AML-193 (cell line): ENCODE measurements around the gene C2CD2.
"Not testable (repeated sequence)": the region's sequence is repeated elsewhere in the genome, so short reads cannot be mapped to it uniquely, and the experiment has no call there.

ENCODE experiments used
- DNase-seq, 2 experiments: peaks; one replicate each; lab custom pipeline; 2025; lab: John Stamatoyannopoulos, UW

C2CD2 gene

GRCh38 chr21:41974752-41975053 lies 20.9 kb upstream of the C2CD2 start:
- no peak for DNase-seq

DNA sequence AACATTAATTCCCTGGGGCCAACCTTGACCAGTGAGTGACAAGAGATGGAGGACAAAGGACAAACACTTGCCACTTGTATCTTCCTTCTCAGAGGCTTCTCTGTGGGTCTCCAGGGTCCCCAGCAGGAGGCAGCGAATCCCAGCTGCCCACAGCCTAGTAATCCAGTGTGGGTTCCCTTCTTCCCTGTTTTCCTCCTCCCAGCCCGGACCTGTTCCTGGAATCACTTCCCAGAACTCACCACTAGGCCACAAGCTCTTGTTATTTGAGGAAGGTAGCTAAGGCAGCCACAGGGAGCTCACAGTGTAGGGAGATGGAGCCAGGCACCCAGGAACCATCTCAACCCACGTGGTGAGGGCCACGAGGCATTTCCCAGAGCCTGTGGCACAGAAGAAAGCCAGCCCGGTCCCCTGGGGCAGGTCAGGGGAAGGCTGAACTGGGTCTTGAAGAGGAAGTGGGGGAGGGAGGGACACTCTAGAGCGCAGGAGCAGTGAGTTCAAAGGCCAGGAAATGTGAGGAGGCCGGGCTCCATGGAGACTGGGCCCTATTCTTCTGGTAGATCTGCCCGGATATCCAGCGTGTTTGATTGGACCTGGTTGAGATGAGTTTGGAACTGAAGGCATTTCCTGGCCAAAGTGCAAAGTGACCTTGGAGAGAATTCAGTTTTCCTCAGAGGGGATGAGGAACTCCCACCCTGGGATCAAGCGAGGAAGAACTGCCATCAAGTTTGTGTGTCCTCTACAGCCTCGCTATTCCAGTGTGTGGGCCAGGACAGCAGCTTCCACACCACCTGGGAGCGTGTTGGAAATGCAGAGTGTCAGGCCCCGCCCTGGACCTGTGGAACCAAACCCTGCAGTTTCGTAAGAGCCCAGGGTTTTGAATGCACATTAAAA lies 20.3 kb upstream of the C2CD2 start:
- no peak for DNase-seq

- no peak for DNase-seq
These were observed 19.6 kb upstream of the C2CD2 start for GRCh38 chr21:41973427-41973831.

DNA sequence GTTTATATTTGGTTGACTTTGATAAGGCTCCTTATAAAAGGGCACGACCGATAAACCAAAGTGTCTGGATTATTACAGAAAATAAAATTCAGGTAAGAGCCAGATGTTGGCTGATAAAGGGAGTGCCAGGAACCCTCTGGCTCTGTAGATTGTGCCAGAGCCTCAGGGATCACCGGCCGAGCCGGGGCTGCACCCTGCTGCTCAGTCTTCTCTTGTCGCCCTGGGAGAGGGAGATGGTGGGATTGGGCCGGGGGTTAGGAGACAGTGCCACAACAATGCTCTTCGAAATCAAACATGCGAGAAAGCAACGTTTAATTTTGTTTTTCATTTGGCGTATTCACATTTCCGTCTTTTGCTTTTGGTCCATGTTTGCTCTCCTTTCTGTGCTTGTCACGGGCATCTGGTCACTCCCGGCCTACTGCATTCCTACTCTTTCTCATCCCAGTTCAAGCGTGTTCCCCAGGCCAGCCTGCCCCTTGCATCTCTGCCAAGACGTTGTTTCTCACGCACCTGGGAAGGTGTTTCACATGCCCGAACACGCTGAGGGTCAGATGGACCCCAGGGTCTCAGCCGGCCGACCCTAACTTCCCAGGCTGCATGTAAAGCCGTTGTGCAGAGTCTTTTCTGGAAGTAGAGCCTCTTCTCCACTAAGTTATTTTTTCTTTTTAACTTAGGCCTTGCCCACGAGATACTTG lies 18.8 kb upstream of the C2CD2 start:
- DNase-seq: no peak

GRCh38 chr21:41971891-41972290 lies 18.1 kb upstream of the C2CD2 start:
- no peak for DNase-seq

DNA sequence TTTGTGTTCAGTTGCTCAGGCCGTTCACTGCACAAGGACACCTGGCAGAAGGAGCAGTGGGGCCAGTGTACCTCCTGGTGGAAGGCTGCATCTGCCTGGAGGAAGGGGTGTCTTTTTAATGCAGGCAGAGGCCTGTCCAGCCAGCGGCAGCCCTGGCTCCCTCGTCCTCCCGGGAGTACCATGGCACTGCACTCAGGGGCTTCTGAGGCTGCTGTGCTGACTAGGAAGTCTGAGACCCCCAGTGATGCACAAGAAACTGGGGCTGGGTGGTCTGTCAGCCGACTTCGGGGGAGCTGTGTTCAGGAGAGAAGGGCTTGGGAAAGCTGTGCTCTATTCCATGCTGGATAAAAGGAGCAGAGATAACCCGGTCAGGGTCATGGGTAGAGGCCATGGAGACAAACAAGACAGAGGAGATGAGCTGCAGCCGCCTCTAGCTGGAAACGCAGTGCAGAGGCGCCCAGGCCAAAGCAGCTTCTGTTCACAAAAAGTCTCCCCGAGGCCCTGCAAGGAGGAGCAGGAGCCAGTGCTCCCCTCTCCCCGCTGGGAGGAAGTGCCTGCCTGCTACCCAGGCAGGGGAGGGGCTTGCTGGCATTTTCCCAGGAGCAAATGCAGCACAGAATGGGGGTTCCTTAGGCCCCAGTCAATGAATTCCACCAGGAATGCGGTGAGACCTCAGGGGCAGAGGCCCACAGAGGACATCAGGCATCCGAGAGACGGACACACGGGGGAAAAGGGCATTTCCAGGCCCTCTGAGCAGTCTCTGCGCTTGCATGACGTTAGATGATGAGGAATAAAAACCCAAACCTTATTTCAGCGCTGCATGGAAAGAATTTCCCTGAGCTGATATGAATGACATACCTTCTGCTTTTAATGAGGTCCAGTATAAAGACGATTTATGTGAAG lies 17.2 kb upstream of the C2CD2 start:
- no peak for DNase-seq

- DNase-seq: no peak
These were observed 16.2 kb upstream of the C2CD2 start for GRCh38 chr21:41970106-41970391.

DNA sequence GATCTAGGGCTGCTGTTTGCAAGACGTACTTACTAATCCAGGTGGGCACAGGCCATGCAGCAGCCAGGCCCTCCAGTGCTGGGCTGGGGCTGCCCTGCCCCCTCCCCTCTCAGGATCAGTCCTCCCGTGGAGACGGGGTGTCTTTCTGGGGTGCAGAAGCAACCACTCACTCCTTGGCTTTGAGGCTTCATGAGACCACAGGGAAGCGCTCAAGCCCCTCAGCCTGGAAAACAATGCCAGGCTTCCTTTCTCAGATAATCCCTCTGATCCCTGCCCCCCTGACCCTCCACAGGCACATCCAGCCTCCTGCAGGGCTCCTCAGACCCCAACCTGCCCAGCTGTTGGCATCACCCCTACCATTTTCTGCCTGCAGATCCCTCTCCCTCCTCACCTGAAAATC lies 13.9 kb upstream of the C2CD2 start:
- no peak for DNase-seq

DNA sequence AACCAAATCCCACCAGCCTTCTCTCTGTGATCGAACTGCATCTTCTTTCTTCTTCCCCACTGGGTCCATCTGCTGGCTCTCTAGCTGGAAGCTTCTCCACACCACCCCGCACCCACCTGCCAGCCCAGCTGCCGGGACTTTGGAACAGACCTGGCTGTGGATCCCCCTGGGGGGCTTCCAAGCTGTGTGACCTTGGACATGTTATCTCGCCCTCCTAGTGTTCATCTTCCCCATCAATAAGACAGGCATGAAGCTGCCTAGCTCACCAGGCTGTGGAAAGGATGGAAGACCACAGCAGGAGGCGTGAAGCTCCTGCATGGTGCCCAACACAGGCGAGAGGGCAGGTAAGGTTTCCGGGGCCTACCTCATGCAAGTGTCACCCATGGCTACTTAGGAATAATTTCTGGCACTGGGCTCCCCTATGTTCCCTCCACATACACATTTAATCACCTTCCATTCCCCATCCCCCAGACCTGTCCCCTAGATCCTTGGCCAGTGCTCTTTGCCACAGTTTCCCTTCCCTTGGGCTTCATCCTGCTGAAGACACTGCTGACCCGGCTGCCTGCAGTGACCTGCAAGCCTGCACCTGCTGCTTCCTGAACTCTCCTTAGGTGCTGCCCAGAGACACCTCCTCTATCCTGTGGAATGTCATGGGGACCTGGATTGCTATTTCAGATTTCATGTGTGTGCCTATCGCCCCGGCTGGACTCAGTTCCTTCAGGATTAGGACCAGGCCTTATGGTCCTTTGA lies 13.2 kb upstream of the C2CD2 start:
- DNase-seq: no peak

DNA sequence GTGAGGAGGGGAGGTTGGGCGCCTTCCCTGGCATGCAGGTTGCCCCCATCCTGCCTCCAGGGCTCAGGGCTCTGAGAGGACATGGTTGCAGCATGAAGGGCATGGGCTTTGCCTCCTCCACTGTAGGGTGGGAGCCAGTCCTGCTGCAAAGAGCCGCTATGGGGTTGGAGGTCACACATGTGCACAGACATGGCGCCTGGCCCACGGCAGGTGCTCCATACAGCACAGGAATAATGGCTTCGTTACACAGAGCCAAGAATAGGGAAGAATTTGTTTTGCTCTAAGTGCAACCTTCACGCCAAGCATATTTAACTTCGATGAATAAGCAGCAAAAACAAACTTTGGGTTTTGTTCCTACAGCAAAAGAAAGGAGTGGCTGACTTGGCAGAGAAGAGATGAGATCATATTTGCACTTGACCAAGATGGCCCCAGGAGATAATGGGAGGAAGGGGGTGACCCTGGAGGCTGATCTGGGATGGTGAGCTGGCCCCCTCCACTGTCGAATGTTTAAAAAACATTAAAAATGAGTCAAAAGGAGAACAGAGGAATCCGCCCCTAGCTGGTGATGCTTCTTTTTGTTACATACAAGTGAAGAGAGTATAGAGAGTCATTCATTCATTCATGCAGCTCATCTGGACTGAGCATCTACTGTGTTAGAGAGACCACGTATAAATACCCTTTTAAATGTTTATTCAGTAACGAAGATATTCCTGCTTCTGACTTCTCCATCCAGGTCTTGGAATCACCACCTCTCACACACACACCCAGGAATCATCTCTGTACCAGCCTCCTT lies 12.4 kb upstream of the C2CD2 start:
- no peak for DNase-seq

DNA sequence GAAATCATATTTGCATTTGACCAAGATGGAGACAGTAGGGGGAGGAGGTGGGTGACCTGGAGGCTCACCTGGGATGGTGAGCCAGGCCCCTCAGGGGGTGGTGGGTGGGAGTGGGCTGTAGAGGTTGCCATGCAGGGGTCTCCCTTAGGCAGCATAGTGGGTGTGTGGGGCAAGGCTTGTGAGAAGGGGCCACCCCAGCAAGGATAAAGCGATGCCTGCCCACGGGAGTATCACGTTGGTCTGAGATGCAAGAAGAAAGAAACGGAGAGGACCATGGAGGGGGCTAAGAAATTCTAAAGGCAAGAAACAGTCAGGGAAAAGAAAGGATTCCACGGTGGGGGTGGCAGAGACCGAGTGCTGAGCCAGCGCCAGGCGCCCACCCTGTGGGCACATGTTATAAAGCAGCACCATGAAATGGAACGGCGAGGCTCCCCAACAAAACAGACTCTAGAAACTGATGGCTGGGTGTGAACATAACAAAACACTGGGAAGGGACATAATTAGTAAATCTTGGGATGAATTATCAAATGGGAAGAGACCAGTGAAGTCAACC lies 11.7 kb upstream of the C2CD2 start:
- no peak for DNase-seq

DNA sequence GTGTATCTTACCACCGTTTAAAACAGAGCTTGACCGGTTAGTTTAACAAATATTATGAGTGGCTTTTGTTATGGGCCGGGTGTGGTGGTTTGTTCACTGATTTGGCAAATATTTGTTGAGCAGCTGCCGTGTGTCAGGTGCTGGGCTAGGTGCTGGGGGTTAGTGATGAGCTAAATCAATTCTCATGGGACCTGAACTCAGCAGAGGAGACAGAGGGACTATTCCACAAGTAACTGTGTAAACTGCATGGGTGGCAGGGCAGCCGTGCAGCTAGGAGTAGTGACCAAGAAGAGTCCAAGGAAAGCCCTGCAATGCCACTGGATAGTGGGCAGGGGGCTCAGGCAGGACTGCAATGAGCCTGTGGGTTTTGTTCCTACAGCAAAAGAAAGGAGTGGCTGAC lies 11.2 kb upstream of the C2CD2 start:
- DNase-seq: no peak

DNA sequence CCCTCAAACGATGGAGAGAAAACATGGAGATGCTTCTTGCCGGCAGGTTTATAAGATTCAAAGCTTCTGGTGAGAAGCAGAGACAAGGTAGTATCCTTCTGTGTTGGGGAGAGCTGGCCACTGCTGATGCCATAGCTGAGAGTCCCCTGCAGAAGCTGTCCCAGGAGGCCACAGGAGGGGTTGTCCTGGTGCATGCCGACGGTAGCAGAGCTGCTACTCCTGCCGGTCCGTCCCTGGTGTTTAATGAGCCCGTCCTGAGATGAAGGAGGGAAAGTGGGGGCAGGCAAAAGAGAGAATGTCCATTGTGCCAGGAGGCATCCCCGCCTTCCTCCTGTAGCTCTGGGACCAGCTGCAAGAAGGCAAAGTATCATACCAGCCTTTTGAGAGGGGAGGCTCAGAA lies 10.4 kb upstream of the C2CD2 start:
- no peak for DNase-seq

- DNase-seq: no peak
These were observed 8.7 kb upstream of the C2CD2 start for GRCh38 chr21:41962425-41962966.

DNA sequence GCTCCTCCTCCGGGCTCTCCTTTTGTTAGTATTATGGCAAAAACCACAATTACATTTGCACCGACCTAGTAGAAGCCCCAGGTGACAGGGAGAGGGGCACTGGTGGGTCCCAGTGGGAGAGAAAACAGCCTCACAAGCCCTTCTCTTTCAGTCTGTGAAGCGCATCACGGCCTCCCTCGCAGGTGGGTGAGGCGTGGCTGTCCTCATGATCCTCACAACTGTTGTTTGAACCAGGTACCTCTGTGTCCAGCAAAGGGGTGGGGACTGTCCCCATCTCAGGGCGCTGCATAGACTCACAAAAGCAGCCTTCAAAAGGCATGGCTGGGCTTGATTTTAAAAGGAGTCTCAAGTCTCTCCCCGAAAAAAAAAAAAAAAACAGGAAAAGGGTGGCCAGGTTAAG lies 7.9 kb upstream of the C2CD2 start:
- no peak for DNase-seq

DNA sequence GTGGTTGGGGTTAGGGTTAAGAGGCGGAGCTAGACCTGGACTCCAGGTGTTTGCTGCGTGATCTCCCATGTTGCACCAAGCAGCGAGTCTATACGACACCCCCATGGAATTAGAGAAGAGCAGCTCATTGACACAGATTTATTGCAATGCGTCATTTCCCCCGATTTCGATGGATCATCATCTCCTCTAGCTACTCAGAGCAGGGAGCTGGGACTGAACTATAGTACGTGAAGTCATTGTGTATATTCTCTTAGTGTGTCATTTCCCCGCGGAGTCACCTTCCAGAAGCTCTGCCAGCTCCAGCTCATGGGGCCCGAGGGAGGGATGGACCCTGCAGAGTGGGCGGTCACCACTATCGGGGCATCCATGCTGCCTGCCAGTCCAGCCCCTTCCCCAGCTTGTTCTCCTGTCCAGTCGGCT lies 7.5 kb upstream of the C2CD2 start:
- DNase-seq: no peak

DNA sequence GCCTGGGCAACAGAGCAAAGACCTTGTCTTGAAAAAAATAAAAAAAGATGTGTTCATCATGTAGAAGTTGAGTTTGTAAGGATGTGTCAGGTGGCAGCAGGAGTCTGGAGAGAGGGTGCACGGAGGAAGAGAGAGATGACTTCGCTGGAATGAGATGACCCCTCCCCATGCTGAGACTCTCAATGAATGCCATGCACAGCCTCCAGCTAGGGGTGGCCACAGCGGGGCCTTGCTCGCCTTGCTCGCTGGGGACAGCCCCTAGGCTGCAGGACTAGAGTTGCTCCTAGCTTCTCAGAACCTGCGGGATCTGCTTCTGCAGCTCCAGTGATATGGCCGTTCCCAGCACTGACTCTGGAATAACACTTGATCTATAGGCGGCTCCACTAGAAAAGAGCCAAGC lies 6.6 kb upstream of the C2CD2 start:
- no peak for DNase-seq

DNA sequence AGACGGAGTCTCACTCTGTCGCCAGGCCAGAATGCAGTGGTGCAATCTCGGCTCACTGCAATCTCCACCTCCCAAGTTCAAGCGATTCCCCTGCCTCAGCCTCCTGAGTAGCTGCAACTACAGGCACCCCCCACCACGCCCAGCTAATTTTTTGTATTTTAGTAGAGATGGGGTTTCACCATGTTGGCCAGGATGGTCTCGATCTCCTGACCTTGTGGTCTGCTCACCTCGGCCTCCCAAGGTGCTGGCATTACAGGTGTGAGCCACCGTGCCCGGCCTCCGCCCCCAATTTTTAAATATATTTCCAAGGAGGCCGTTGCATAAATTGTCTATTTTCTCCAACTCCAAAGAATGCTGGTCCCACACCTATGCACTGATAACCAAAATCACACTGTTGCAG lies 5.9 kb upstream of the C2CD2 start:
- DNase-seq: not testable (repeated sequence)

DNA sequence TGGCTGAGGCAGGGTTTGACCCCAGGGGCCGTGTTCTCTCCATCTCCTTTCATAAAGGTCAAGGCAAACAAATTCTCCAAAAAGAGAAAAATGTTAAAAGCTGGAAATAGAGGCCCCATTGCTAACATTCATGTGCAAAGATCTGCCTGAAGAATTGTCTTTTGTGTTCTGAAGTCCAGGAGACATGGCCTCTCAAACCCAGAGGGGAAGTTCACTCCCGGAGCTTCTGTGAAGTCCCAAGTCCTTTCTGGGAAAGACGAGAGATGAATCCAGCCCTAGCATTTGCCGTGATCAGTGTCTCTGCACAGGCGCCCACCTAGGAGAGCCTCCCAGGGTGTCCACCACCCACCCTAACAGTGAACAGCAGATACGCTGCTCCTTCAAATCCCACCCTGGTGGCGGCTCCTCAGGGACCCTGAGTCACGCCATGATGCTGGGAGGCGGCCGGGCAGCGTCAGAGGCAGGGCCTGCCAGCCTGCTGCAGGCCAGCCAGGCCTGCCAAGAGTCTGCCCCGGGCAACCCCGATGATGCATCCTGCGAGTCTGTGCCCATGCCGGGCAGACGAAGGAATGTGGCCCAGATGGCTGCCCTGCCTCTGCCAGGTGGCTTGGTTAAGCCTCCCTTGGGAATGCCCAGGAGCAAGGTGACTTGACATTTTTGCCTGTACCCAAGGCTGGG lies 5.2 kb upstream of the C2CD2 start:
- DNase-seq: no peak
